H1 (cell line): ENCODE data around the gene WDFY4. TPM values are rescaled to one million over a fixed set of nuclear protein-coding genes. Genes with fewer than 3 reads are reported as not detected.
A peak's percentile ranks its signal among the peaks of the same experiment; 100 is the strongest.

ENCODE experiments used
- CTCF ChIA-PET: fragments of 300-600 bp; sonication (Branson Sonifier 250); formaldehyde crosslinking; loops from one replicate; lab custom pipeline; 2021; ENCODE audit not compliant: partially characterized antibody; lab: Charles Lee
- POLR2A ChIA-PET: fragments of 300-600 bp; sonication (Branson Sonifier 250); formaldehyde crosslinking; loops from one replicate; lab custom pipeline; 2021; ENCODE audit warnings: inconsistent platforms; ENCODE audit not compliant: partially characterized antibody; lab: Charles Lee
- DNase-seq, 2 experiments: peaks; one replicate each; pipeline versions ENCODE4 v3.0.0 to v3.0.0-alpha.2; 2010 to 2022; ENCODE audit warnings: low spot score in 2 of 2, low read depth in 1 of 2, mixed read lengths in 1 of 2
- FAIRE-seq: peaks from 2 replicates; lab custom pipeline; 2011; peaks lifted over from hg19 to GRCh38; lab: Jason Lieb, UNC
- H2AFZ ChIP-seq: 2 replicates; pipeline ENCODE4 v1.8.1; 2012; ENCODE audit warnings: low read length, inconsistent platforms
- H2AK5ac ChIP-seq: 2 replicates; pipeline ENCODE4 v1.6.1; 2013; ENCODE audit warnings: low read depth, low read length
- H2BK120ac ChIP-seq: replicated peaks from 2 replicates; pipeline ENCODE3; 2013; ENCODE audit warnings: low read depth, low read length, inconsistent platforms
- H2BK12ac ChIP-seq: 2 replicates; pipeline ENCODE4 v1.6.1; 2013; ENCODE audit warnings: low read depth, low read length
- H2BK15ac ChIP-seq: 2 replicates; pipeline ENCODE4 v1.6.1; 2013; ENCODE audit warnings: low read length
- H2BK20ac ChIP-seq: 2 replicates; pipeline ENCODE4 v1.6.1; 2013; ENCODE audit warnings: low read length
- H2BK5ac ChIP-seq: 2 replicates; pipeline ENCODE4 v1.6.1; 2013; ENCODE audit warnings: low read depth, low read length
- H3K14ac ChIP-seq: 2 replicates; pipeline ENCODE4 v1.6.1; 2013; ENCODE audit warnings: inconsistent platforms; ENCODE audit not compliant: insufficient read length
- H3K18ac ChIP-seq: 2 replicates; pipeline ENCODE4 v1.6.1; 2013; ENCODE audit warnings: low read length; ENCODE audit errors: extremely low read depth
- H3K23ac ChIP-seq: 2 replicates; pipeline ENCODE4 v1.6.1; 2013; ENCODE audit warnings: inconsistent platforms; ENCODE audit not compliant: insufficient read length
- H3K23me2 ChIP-seq: 2 replicates; pipeline ENCODE4 v1.6.1; 2013; ENCODE audit warnings: low read depth, low read length
- H3K27ac ChIP-seq: 2 replicates; pipeline ENCODE4 v1.6.1; 2011; ENCODE audit warnings: low read depth, low read length, inconsistent platforms
- H3K27me3 ChIP-seq, 4 experiments: replicated peaks in 1 of 4; 1 replicate in 1 of 4; 2 replicates in 3 of 4; pipeline versions ENCODE4 v1.6.1 to v1.8.1; 2011 to 2013; ENCODE audit warnings: low read length in 3 of 4, mild to moderate bottlenecking in 3 of 4, inconsistent platforms in 2 of 4, mixed read lengths in 2 of 4, moderate library complexity in 1 of 4; ENCODE audit not compliant: control insufficient read depth in 3 of 4, insufficient read depth in 3 of 4; ENCODE audit errors: extremely low read depth in 1 of 4
- H3K36me3 ChIP-seq, 4 experiments: 2 replicates each; pipeline versions ENCODE4 v1.6.1 to v1.8.1; 2011 to 2013; ENCODE audit warnings: mild to moderate bottlenecking in 4 of 4, low read length in 3 of 4, moderate library complexity in 2 of 4, control low read depth in 1 of 4, inconsistent platforms in 1 of 4; ENCODE audit not compliant: insufficient read depth in 4 of 4, control insufficient read depth in 2 of 4
- H3K4ac ChIP-seq: replicated peaks from 2 replicates; pipeline ENCODE3; 2013; ENCODE audit warnings: low read length, low read depth, mixed read lengths, inconsistent platforms; ENCODE audit not compliant: insufficient read length
- H3K4me1 ChIP-seq, 4 experiments: replicated peaks in 1 of 4; 1 replicate in 1 of 4; 2 replicates in 3 of 4; pipeline versions ENCODE4 v1.6.1 to v1.8.1; 2011 to 2013; ENCODE audit warnings: low read length in 3 of 4, inconsistent platforms in 2 of 4, mixed read lengths in 1 of 4; ENCODE audit not compliant: insufficient read depth in 4 of 4, control insufficient read depth in 3 of 4
- H3K4me2 ChIP-seq, 2 experiments: 2 replicates each; pipeline versions ENCODE4 v1.6.1 to v1.8.1; 2011 to 2013; ENCODE audit warnings: low read depth in 2 of 2, low read length in 2 of 2, control low read depth in 1 of 2, inconsistent platforms in 1 of 2, mild to moderate bottlenecking in 1 of 2; ENCODE audit not compliant: insufficient read depth in 1 of 2
- H3K4me3 ChIP-seq, 4 experiments: fragments of 200-600, 300-600 bp in 1 of 4; sonication (generic), shearing (Covaris generic), sonication (Bioruptor Twin) in 1 of 4; 2 replicates each; pipeline versions ENCODE4 v1.5.1 to v1.8.1; 2011 to 2016; ENCODE audit warnings: low read length in 4 of 4, low read depth in 3 of 4, control low read depth in 2 of 4, inconsistent platforms in 2 of 4, mild to moderate bottlenecking in 2 of 4, mixed read lengths in 1 of 4, moderate library complexity in 1 of 4; ENCODE audit not compliant: insufficient read depth in 2 of 4; ENCODE audit errors: extremely low read depth in 1 of 4
- H3K56ac ChIP-seq: replicated peaks from 2 replicates; pipeline ENCODE3; 2013; ENCODE audit warnings: low read depth, mild to moderate bottlenecking, mixed read lengths, low read length, inconsistent platforms; ENCODE audit not compliant: insufficient read length
- H3K79me1 ChIP-seq: 2 replicates; pipeline ENCODE4 v1.6.1; 2013; ENCODE audit warnings: low read depth, low read length, control low read depth
- H3K79me2 ChIP-seq, 2 experiments: 2 replicates each; pipeline versions ENCODE4 v1.6.1 to v1.8.1; 2012 to 2013; ENCODE audit warnings: low read length in 2 of 2, mild to moderate bottlenecking in 2 of 2, inconsistent platforms in 1 of 2; ENCODE audit not compliant: insufficient read depth in 2 of 2, control insufficient read depth in 1 of 2
- H3K9ac ChIP-seq, 4 experiments: replicated peaks in 1 of 4; 1 replicate in 1 of 4; 2 replicates in 3 of 4; pipeline versions ENCODE4 v1.6.1 to v1.8.1; 2011 to 2013; ENCODE audit warnings: low read depth in 3 of 4, low read length in 3 of 4, control low read depth in 2 of 4, mild to moderate bottlenecking in 2 of 4, moderate library complexity in 2 of 4, inconsistent platforms in 1 of 4; ENCODE audit errors: extremely low read depth in 1 of 4
- H3K9me3 ChIP-seq, 2 experiments: 2 replicates each; pipeline versions ENCODE4 v1.6.1 to v1.8.1; 2012 to 2013; ENCODE audit warnings: mild to moderate bottlenecking in 2 of 2, moderate library complexity in 2 of 2, control low read depth in 1 of 2, inconsistent platforms in 1 of 2, low read depth in 1 of 2, low read length in 1 of 2, mixed read lengths in 1 of 2; ENCODE audit not compliant: insufficient read depth in 2 of 2
- H4K20me1 ChIP-seq, 2 experiments: replicated peaks in 1 of 2; 2 replicates each; pipeline versions ENCODE3 to v1.8.1; 2011 to 2013; ENCODE audit warnings: inconsistent platforms in 2 of 2, low read length in 2 of 2, mild to moderate bottlenecking in 1 of 2; ENCODE audit not compliant: insufficient read depth in 2 of 2, control insufficient read depth in 1 of 2
- H4K5ac ChIP-seq: 2 replicates; pipeline ENCODE4 v1.6.1; 2013; ENCODE audit warnings: low read length, low read depth, mixed read lengths, inconsistent platforms; ENCODE audit not compliant: insufficient read length
- H4K8ac ChIP-seq: 2 replicates; pipeline ENCODE4 v1.8.0; 2013; ENCODE audit warnings: mild to moderate bottlenecking, moderate library complexity, low read length, inconsistent platforms; ENCODE audit not compliant: insufficient read depth; ENCODE audit errors: extremely low read depth
- H4K91ac ChIP-seq: replicated peaks from 2 replicates; pipeline ENCODE3; 2013; ENCODE audit warnings: low read length, mixed read lengths, inconsistent platforms; ENCODE audit not compliant: insufficient read length
- CBX5 ChIP-seq: fragments of 300-800, 300-1000 bp; sonication (generic); IDR thresholded peaks from 2 replicates; pipeline ENCODE4 v1.7.1; 2016; ENCODE audit warnings: antibody characterized with exemption, low read length, low read depth
- CEBPB ChIP-seq: IDR thresholded peaks from 2 replicates; pipeline ENCODE4 v1.6.1; 2012; ENCODE audit warnings: low read depth, low read length
- EGR1 ChIP-seq: IDR thresholded peaks from 2 replicates; pipeline ENCODE4 v1.6.1; 2011; ENCODE audit warnings: low read depth, low read length, borderline replicate concordance
- FOSL1 ChIP-seq: IDR thresholded peaks from 2 replicates; pipeline ENCODE4 v1.6.1; 2011; ENCODE audit warnings: mild to moderate bottlenecking, low read depth, low read length, moderate library complexity; ENCODE audit not compliant: insufficient read depth
- HDAC6 ChIP-seq: IDR thresholded peaks from one replicate; pipeline ENCODE4 v1.7.1; 2012; ENCODE audit warnings: low read depth, mild to moderate bottlenecking, inconsistent platforms, low read length, moderate library complexity
- JUN ChIP-seq: IDR thresholded peaks from 2 replicates; pipeline ENCODE4 v1.6.1; 2011; ENCODE audit warnings: low read depth, mild to moderate bottlenecking, improper control_type of control experiment, low read length
- JUND ChIP-seq: IDR thresholded peaks from 2 replicates; pipeline ENCODE4 v1.6.1; 2011; ENCODE audit warnings: mild to moderate bottlenecking, improper control_type of control experiment, low read length
- KDM1A ChIP-seq: fragments of 200-600, 300-600 bp; sonication (generic); IDR thresholded peaks from 2 replicates; pipeline ENCODE4 v1.7.1; 2016; ENCODE audit warnings: mild to moderate bottlenecking, low read length, borderline replicate concordance
- KDM5A ChIP-seq: fragments of 200-600 bp; IDR thresholded peaks from 2 replicates; pipeline ENCODE4 v1.7.1; 2012; ENCODE audit warnings: mild to moderate bottlenecking, low read length, inconsistent platforms, mixed read lengths
- NANOG ChIP-seq: IDR thresholded peaks from 2 replicates; pipeline ENCODE4 v1.6.1; 2011; ENCODE audit warnings: low read length, low read depth, mild to moderate bottlenecking, inconsistent platforms; ENCODE audit not compliant: insufficient read depth, poor library complexity, severe bottlenecking
- POLR2AphosphoS5 ChIP-seq: IDR thresholded peaks from 2 replicates; pipeline ENCODE4 v1.6.1; 2011; ENCODE audit warnings: low read depth, low read length
- RAD21 ChIP-seq, 2 experiments: IDR thresholded peaks in 1 of 2; conservative IDR thresholded peaks in 1 of 2; 2 replicates each; pipeline ENCODE4 v1.6.1; 2011; ENCODE audit warnings: low read depth in 2 of 2, low read length in 2 of 2, improper control_type of control experiment in 1 of 2, inconsistent platforms in 1 of 2, mild to moderate bottlenecking in 1 of 2, moderate library complexity in 1 of 2
- SP1 ChIP-seq: IDR thresholded peaks from 2 replicates; pipeline ENCODE4 v1.6.1; 2011; ENCODE audit warnings: low read depth, low read length
- SRF ChIP-seq: IDR thresholded peaks from 2 replicates; pipeline ENCODE4 v1.6.1; 2011; ENCODE audit warnings: mild to moderate bottlenecking, low read depth, low read length, moderate library complexity
- TCF12 ChIP-seq: IDR thresholded peaks from 2 replicates; pipeline ENCODE4 v1.6.1; 2011; ENCODE audit warnings: low read depth, mild to moderate bottlenecking, low read length
- WGBS, 2 experiments: shearing (Covaris generic) in 1 of 2; methylation state at CpG; one replicate each; pipeline versions ENCODE4 v1.1.6 to v1.1.7; 2013 to 2015; ENCODE audit warnings: low lambda C conversion rate in 2 of 2, mixed read lengths in 2 of 2, inconsistent platforms in 1 of 2, low coverage in 1 of 2, missing lambda C conversion rate in 1 of 2; ENCODE audit not compliant: insufficient replicate concordance in 2 of 2, insufficient coverage in 1 of 2, insufficient read length in 1 of 2; ENCODE audit errors: extremely low coverage in 1 of 2, missing lambda C conversion rate in 1 of 2; 5-methylcytosine and 5-hydroxymethylcytosine counted together
- polyA plus RNA-seq, 7 experiments: library from polyadenylated mRNA; depleted of rRNA in 3 of 7; stranded (reverse) in 5 of 7; unstranded in 2 of 7; fragments of >200 nt in 5 of 7; fragments of 200-250 nt in 2 of 7; gene quantifications; 1 replicate in 5 of 7; 2 replicates in 1 of 7; 4 replicates in 1 of 7; pipeline versions ENCODE4 v1.2.1 to v1.2.3, GENCODE V29; 2011 to 2013; ENCODE audit warnings: missing spikeins in 2 of 7, mixed read lengths in 2 of 7
- total RNA-seq: library from RNA; stranded (reverse); fragmentation: NEBNext Ultra II Directional; extraction: Animal tissue kit (Norgen Biotek cat#: 25700); gene quantifications from 2 replicates; pipeline ENCODE4 v1.2.1, GENCODE V29; 2021

WDFY4 gene
- total and polyA plus RNA-seq, 2 of the 8 experiments (the other 6 are each of a cell fraction or from before 2014, with no cell fraction given): not detected

DNA sequence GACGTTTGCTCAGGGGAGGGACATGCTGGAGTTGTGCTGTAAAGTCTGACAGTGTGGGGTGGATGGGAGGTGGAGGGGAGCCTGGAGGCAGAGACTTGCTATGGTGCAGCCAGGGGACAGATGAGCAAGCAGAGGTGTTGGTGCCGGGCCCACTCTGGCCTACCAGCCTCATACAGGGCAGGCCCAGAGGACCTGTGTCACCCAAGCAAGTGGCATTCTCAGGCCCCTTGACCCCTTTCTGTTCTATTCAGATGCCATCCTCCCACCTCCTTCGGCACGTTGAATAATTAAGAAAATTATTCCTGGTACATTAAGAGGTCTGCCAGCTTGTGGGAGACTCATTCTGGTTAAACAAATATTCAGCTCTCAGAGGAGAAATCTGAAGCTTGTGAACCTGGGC lies 8.5 kb downstream of the WDFY4 start:
- H3K4me1 ChIP-seq: peaks cover 0 to 5% (median 0%) of the 10 kb centered on the region in 4 experiments; a peak in 2 of 7 replicates
- no peak overlapping the region for H2BK5ac ChIP-seq
- H3K18ac ChIP-seq: no peak overlapping the region
- no peak overlapping the region for H2AK5ac ChIP-seq
- H3K9ac ChIP-seq: no peak overlapping the region
- no peak overlapping the region for H2AFZ ChIP-seq
- no peaks in the 10 kb centered on the region; a peak in 1 of 7 replicates for H3K27me3 ChIP-seq
- DNase-seq: no peak
- H2BK12ac ChIP-seq: peak overlapping the region; percentile 60; the same call in 1 of the 2 replicates
- no peak overlapping the region for H3K14ac ChIP-seq
- no peak overlapping the region for H2BK120ac ChIP-seq
- H3K36me3 ChIP-seq: no peaks in the 10 kb centered on the region
- CTCF ChIA-PET: interaction anchor here (1.3 to 1.6 kb wide), 2 partner anchors 10 to 37 kb away, joined by 4 read pairs; no protein-coding TSS in a partner anchor
- no peaks in the 10 kb centered on the region for H3K79me2 ChIP-seq
- H3K79me1 ChIP-seq: no peaks in the 10 kb centered on the region
- H4K91ac ChIP-seq: no peak overlapping the region
- no peaks in the 10 kb centered on the region for H4K20me1 ChIP-seq
- H2BK15ac ChIP-seq: no peak overlapping the region
- no peak overlapping the region for H4K5ac ChIP-seq
- H3K23me2 ChIP-seq: no peaks in the 10 kb centered on the region
- no peak overlapping the region for H3K4me2 ChIP-seq
- H3K9me3 ChIP-seq: no peaks in the 10 kb centered on the region
- WGBS, 2 experiments: 83% methylated on average over 4 of the region's 4 CpGs; no CpG with 5 or more reads in 1 of the 2 experiments
- H3K27ac ChIP-seq: peak overlapping the region; percentile 4; the same call in 1 of the 2 replicates
- POLR2A ChIA-PET: interaction anchor here (0.6 kb wide), 1 partner anchor 161 kb away, joined by 3 read pairs; no protein-coding TSS in a partner anchor
- H4K8ac ChIP-seq: no peak overlapping the region
- no peak overlapping the region for H2BK20ac ChIP-seq
- no peak overlapping the region for H3K4ac ChIP-seq
- no peak overlapping the region for H3K4me3 ChIP-seq
- no peak for FAIRE-seq
- no peak overlapping the region for H3K23ac ChIP-seq
- no peak overlapping the region for H3K56ac ChIP-seq
- TF ChIP-seq CEBPB (no peak), JUN (no peak), SRF (no peak), KDM1A (no peak), SP1 (no peak), FOSL1 (no peak), POLR2AphosphoS5 (no peak), RAD21 (IDR thresholded peaks at IDR 0.05 in 1 of 2, conservative IDR thresholded peaks at IDR 0.05 in 1 of 2; ENCODE audit: low read depth in 2 of 2, low read length in 2 of 2) (no peak), TCF12 (no peak), CBX5 (no peak), KDM5A (no peak), EGR1 (no peak), HDAC6 (no peak), JUND (no peak), NANOG (no peak)
